GM10248 (cell line): Measurements from ENCODE around the gene EARS2.

Source experiments
- CTCF ChIA-PET: fragments of 300-600 bp; sonication (Branson Sonifier 250); formaldehyde crosslinking; extraction: SDS; loops from one replicate; lab custom pipeline; 2021; ENCODE audit warnings: antibody characterized with exemption; lab: Yijun Ruan, JAX
- POLR2A ChIA-PET: fragments of 350-650 bp; sonication (Branson Sonifier 250); formaldehyde crosslinking; extraction: SDS; loops from one replicate; lab custom pipeline; 2020; ENCODE audit warnings: antibody characterized with exemption; lab: Yijun Ruan, JAX
- DNase-seq: peaks from one replicate; pipeline ENCODE4 v3.0.0; 2012; ENCODE audit errors: extremely low spot score
- TF ChIP-seq, protein P1 (sequence below): IDR thresholded peaks from 2 replicates; pipeline ENCODE4 v1.5.1; 2012; ENCODE audit warnings: mild to moderate bottlenecking, low read depth; ENCODE audit errors: extremely low read depth, missing control alignments, control extremely low read depth

Gene EARS2

GRCh38 chr16:23570992-23571632 is 14.0 kb upstream of the EARS2 start:
- ChIA-PET CTCF (interaction anchor here (3.4 to 5.2 kb wide), 2 partner anchors 12 to 26 kb away, joined by 14 to 34 read pairs; partner anchors contain the start of genes EARS2 and UBFD1), POLR2A (no interaction called here)
- peak; percentile 42 for DNase-seq
- TF ChIP-seq, protein P1, sequence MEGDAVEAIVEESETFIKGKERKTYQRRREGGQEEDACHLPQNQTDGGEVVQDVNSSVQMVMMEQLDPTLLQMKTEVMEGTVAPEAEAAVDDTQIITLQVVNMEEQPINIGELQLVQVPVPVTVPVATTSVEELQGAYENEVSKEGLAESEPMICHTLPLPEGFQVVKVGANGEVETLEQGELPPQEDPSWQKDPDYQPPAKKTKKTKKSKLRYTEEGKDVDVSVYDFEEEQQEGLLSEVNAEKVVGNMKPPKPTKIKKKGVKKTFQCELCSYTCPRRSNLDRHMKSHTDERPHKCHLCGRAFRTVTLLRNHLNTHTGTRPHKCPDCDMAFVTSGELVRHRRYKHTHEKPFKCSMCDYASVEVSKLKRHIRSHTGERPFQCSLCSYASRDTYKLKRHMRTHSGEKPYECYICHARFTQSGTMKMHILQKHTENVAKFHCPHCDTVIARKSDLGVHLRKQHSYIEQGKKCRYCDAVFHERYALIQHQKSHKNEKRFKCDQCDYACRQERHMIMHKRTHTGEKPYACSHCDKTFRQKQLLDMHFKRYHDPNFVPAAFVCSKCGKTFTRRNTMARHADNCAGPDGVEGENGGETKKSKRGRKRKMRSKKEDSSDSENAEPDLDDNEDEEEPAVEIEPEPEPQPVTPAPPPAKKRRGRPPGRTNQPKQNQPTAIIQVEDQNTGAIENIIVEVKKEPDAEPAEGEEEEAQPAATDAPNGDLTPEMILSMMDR = no peak

DNA sequence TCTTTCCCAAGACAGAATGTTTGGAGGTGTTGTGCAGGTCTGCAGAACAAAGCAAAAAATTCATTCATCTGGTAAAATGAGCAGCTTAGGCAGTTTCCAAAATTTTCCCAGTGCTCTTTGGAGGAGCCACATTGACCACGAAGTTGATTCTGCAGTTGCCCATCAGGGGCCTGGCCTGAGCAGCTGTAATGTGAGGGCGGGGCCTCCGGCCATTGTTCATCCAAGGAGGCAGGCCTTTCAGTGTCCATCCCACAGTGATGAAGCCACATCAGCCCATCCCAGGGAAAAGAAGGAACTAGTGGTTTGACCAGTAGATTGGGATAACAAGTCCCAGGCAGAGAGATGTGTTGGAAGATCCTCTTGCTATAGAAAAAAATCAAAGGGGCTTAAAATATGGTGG is 10.5 kb upstream of the EARS2 start:
- no peak for DNase-seq
- ChIA-PET CTCF (interaction anchor here (1.5 kb wide), 1 partner anchor 9 kb away, joined by 7 read pairs; the partner anchor contains the start of gene UBFD1), POLR2A (no interaction called here)
- TF ChIP-seq, protein P1 = no peak

DNA sequence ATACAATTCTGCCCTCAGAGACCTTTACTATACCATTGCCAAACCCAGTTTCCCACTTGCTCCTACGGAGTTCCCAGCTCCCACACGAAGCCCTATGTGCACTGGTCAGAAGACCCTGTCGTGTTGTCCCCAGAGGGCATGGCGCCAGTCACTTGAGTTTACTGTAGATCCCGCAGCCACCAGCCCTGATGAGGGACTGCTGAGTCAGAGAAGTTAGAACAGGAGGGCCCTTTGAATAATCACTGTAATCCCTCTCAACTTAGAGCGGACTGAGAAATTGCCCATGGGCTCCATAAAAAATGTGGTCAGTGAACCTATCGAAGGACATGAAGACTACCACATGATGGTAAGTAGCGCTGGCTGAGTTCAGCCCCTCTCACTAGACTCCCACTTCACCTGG is 9.6 kb upstream of the EARS2 start:
- POLR2A ChIA-PET = no interaction called here
- DNase-seq = no peak
- CTCF ChIA-PET = interaction anchor here (1.5 kb wide), 1 partner anchor 8 kb away, joined by 7 read pairs; the partner anchor contains the start of gene UBFD1
- TF ChIP-seq, protein P1 = no peak

DNA sequence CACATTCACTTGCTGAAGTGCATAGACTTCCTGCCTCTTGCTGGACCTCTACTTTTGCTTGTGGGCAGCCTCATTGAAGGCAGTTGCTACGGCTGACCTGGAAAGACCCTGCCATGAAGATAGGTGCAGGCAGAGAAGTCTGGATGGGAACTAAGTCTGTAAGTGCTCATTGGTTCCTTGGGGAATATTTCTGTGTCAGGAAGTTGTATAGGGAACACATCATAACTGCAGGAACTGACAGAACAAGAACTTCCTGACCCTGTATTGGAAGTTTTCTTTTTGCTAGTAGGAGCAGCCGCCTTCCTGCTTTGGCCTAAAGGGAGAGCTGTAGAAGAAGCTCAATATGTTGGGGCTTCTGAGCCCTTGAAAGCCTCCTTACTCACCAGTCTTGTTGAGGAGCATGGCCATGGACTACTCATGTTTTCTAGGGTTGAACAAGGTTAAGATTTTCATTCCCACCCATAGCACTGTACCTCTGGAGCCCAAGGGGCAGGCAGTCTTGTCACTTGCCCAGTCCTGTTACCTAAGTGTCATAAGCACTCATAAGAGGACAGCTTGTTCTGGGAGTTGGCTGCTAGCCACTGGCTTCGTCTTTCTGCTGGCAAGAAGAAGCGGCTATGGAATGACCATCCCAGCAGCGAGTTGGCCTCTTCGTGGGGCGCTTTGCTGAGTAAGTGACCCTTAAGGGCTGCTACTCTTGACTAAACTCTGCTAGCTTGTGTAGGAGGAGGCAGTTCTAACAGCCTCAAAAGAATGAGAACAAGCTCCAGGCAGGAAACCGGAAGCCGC is 7.6 kb upstream of the EARS2 start:
- POLR2A ChIA-PET = no interaction called here
- CTCF ChIA-PET = no interaction called here
- DNase-seq = no peak
- TF ChIP-seq, protein P1 = no peak

GRCh38 chr16:23563186-23563585 is 6.0 kb upstream of the EARS2 start:
- ChIA-PET POLR2A (no interaction called here), CTCF (no interaction called here)
- TF ChIP-seq, protein P1 = no peak
- no peak for DNase-seq

- no peak for DNase-seq
- TF ChIP-seq, protein P1 = no peak
- POLR2A ChIA-PET = interaction anchor here (1.2 kb wide), 1 partner anchor 8 kb away, joined by 3 read pairs; no protein-coding TSS in a partner anchor
- CTCF ChIA-PET = interaction anchor here (2.1 kb wide), 1 partner anchor 34 kb away, joined by 9 read pairs; no protein-coding TSS in a partner anchor
Observed at GRCh38 chr16:23562505-23562904, 5.4 kb upstream of the EARS2 start.
